CD14-positive monocyte (primary cell): ENCODE data around the gene ACTN4. TPM values are rescaled to one million over a fixed set of nuclear protein-coding genes. Genes with fewer than 3 reads are reported as not detected.
A peak's percentile ranks its signal among the peaks of the same experiment; 100 is the strongest.

Experiments used
- DNase-seq, 3 donors: peaks; one replicate each; pipeline ENCODE4 v3.0.0-alpha.2; 2011 to 2022
- H2AFZ ChIP-seq: 2 replicates; pipeline ENCODE4 v1.6.0; 2012; ENCODE audit warnings: mild to moderate bottlenecking, low read depth, low read length, inconsistent platforms; ENCODE audit not compliant: insufficient read depth, poor library complexity, severe bottlenecking
- H3K27ac ChIP-seq, 2 donors: 1 replicate in 1 of 2; 2 replicates in 1 of 2; pipeline ENCODE4 v1.5.1; 2012 to 2013; ENCODE audit warnings: low read length in 2 of 2, control low read depth in 1 of 2, inconsistent platforms in 1 of 2, low read depth in 1 of 2, mild to moderate bottlenecking in 1 of 2
- H3K27me3 ChIP-seq, 2 donors: one replicate each; pipeline versions ENCODE4 v1.6.0 to v1.6.1; 2011 to 2013; ENCODE audit warnings: low read length in 2 of 2; ENCODE audit not compliant: control insufficient read depth in 2 of 2, insufficient read depth in 2 of 2
- H3K36me3 ChIP-seq, 2 donors: replicated peaks in 1 of 2; 1 replicate in 1 of 2; 2 replicates in 1 of 2; pipeline versions ENCODE4 v1.5.1 to v1.6.1; 2012 to 2013; ENCODE audit warnings: low read length in 2 of 2, control low read depth in 1 of 2, inconsistent platforms in 1 of 2, mild to moderate bottlenecking in 1 of 2; ENCODE audit not compliant: insufficient read depth in 2 of 2, control insufficient read depth in 1 of 2
- H3K4me1 ChIP-seq, 2 donors: 1 replicate in 1 of 2; 2 replicates in 1 of 2; pipeline versions ENCODE4 v1.5.1 to v1.6.1; 2012 to 2013; ENCODE audit warnings: low read length in 2 of 2, control low read depth in 1 of 2, inconsistent platforms in 1 of 2, mild to moderate bottlenecking in 1 of 2, moderate library complexity in 1 of 2; ENCODE audit not compliant: insufficient read depth in 2 of 2, control insufficient read depth in 1 of 2
- H3K4me2 ChIP-seq: replicated peaks from 2 replicates; pipeline ENCODE3; 2012; ENCODE audit warnings: low read length, moderate library complexity, mild to moderate bottlenecking; ENCODE audit not compliant: poor library complexity, severe bottlenecking; ENCODE audit errors: extremely low read depth
- H3K4me3 ChIP-seq, 3 experiments: fragments of 200-600 bp in 1 of 3; sonication (generic) in 1 of 3; replicated peaks in 1 of 3; 1 replicate in 2 of 3; 2 replicates in 1 of 3; pipeline ENCODE4 v1.5.1; 2011 to 2013; ENCODE audit warnings: low read length in 3 of 3, mild to moderate bottlenecking in 3 of 3, control low read depth in 2 of 3, low read depth in 2 of 3, inconsistent platforms in 1 of 3, moderate library complexity in 1 of 3
- H3K79me2 ChIP-seq: 2 replicates; pipeline ENCODE4 v1.6.0; 2012; ENCODE audit warnings: mild to moderate bottlenecking, control low read depth, inconsistent platforms, low read length, moderate library complexity; ENCODE audit not compliant: insufficient read depth
- H3K9ac ChIP-seq: 2 replicates; pipeline ENCODE4 v1.6.0; 2017; ENCODE audit warnings: low read length, mild to moderate bottlenecking; ENCODE audit not compliant: insufficient read depth, poor library complexity, severe bottlenecking
- H3K9me3 ChIP-seq, 2 donors: replicated peaks in 1 of 2; 1 replicate in 1 of 2; 2 replicates in 1 of 2; pipeline versions ENCODE4 v1.5.1 to v1.6.1; 2012 to 2013; ENCODE audit warnings: low read length in 2 of 2, control low read depth in 1 of 2; ENCODE audit not compliant: control insufficient read depth in 1 of 2, insufficient read depth in 1 of 2
- H4K20me1 ChIP-seq: 2 replicates; pipeline ENCODE4 v1.6.0; 2012; ENCODE audit warnings: mild to moderate bottlenecking, low read length, control low read depth, moderate library complexity; ENCODE audit not compliant: insufficient read depth
- H3K27ac Mint-ChIP-seq, 7 donors: one replicate each; pipeline ENCODE4 v1.8.0; 2020; ENCODE audit warnings: mild to moderate bottlenecking in 7 of 7, mixed read lengths in 7 of 7, moderate library complexity in 6 of 7, inconsistent platforms in 2 of 7
- H3K27me3 Mint-ChIP-seq, 3 donors: one replicate each; pipeline ENCODE4 v1.8.0; 2021 to 2022; ENCODE audit warnings: low read depth in 3 of 3, mild to moderate bottlenecking in 3 of 3, mixed read lengths in 3 of 3, moderate library complexity in 3 of 3, inconsistent platforms in 1 of 3
- H3K36me3 Mint-ChIP-seq, 2 donors: one replicate each; pipeline ENCODE4 v1.8.0; 2020; ENCODE audit warnings: mixed read lengths in 2 of 2, inconsistent platforms in 1 of 2, mild to moderate bottlenecking in 1 of 2
- H3K4me1 Mint-ChIP-seq: one replicate; pipeline ENCODE4 v1.8.0; 2020; ENCODE audit warnings: mild to moderate bottlenecking, mixed read lengths
- H3K4me3 Mint-ChIP-seq, 2 donors: one replicate each; pipeline ENCODE4 v1.8.0; 2020; ENCODE audit warnings: mild to moderate bottlenecking in 2 of 2, mixed read lengths in 2 of 2, moderate library complexity in 1 of 2
- H3K9me3 Mint-ChIP-seq, 7 donors: one replicate each; pipeline ENCODE4 v1.8.0; 2020 to 2022; ENCODE audit warnings: mixed read lengths in 7 of 7, mild to moderate bottlenecking in 6 of 7, moderate library complexity in 6 of 7, inconsistent platforms in 2 of 7
- WGBS: methylation state at CpG from one replicate; pipeline ENCODE4 v1.1.5; 2013; ENCODE audit warnings: missing lambda C conversion rate; ENCODE audit not compliant: insufficient coverage; 5-methylcytosine and 5-hydroxymethylcytosine counted together
- intact Hi-C, 2 donors: fragments of 100-400 bp; cut with micrococcal nuclease; formaldehyde crosslinking; loops; one replicate each; pipeline versions ENCODE4 v1.15.0 to v1.15.1; 2023
- polyA plus RNA-seq, 3 donors: library from polyadenylated mRNA; depleted of rRNA in 1 of 3; unstranded in 2 of 3; stranded (reverse) in 1 of 3; fragments of 300-500 nt in 2 of 3; fragments of >200 nt in 1 of 3; fragmentation: Illumina TruSeq in 2 of 3; gene quantifications; 1 replicate in 2 of 3; 2 replicates in 1 of 3; pipeline ENCODE4 v1.2.3, GENCODE V29; 2012 to 2021
- TF ChIP-seq, protein P1 (sequence below): fragments of 200-600 bp; IDR thresholded peaks from one replicate; pipeline ENCODE4 v1.8.0; 2022; ENCODE audit warnings: antibody characterized with exemption, mild to moderate bottlenecking

ACTN4 gene
- polyA plus RNA-seq, 3 donors: 8.4 to 177 (median 16.0) TPM

DNA sequence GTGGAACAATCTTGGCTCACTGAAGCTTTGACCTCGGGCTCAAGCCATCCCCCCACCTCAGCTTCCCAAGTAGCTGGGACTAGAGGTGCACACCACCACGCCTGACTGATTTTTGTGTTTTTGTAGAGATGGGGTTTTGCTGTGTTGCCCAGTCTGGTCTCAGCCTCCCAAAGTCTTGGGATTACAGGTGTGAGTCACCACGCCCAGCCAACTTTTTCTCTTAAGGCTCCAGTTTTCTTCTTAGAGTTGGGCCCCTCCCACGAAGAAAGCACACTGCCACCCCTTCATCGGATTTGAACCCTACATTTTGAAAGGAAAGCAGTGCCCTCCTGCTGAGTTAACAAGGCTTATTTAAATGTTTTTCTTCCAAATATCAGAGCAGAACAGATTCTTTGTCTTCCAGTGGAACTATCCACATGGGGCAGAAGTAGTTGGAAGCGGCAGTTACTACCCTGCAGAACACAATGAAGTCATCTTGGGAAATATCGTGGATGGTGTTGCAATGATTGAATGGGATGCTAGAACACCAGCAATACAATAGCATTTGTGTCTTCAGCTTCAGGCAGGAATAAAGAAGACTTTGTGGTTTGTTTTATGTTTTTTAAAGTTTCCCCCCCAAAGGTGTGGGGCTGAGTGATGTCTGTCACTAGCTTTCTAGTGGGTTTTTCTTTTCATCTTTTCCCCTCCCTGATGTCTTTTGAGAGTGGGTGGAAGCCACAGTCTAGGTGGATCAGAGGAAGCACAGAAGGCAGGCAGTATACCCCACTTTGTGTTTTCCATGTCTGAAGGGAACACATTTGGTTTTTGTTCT, 8.9 kb downstream of the ACTN4 start:
- Histone ChIP-seq H4K20me1 (peaks cover 76% of the 10 kb centered on the region), H3K79me2 (peaks cover 100% of the 10 kb centered on the region), H3K4me1 (peaks cover 43 to 60% of the 10 kb centered on the region in 2 donors), H3K4me3 (no peak overlapping the region), H3K27me3 (no peaks in the 10 kb centered on the region), H3K4me2 (no peak overlapping the region), H3K9me3 (no peaks in the 10 kb centered on the region), H3K27ac (peak overlapping the region; percentile 15 to 59), H3K36me3 (peaks cover 5 to 30% of the 10 kb centered on the region in 2 donors), H2AFZ (no peak overlapping the region), H3K9ac (no peak overlapping the region)
- Mint-ChIP-seq H3K27ac (peak overlapping the region; percentile 74 to 89 (median 83)), H3K36me3 (peaks cover 37 to 45% of the 10 kb centered on the region in 2 donors), H3K4me1 (peaks cover 61% of the 10 kb centered on the region), H3K27me3 (no peaks in the 10 kb centered on the region), H3K9me3 (no peaks in the 10 kb centered on the region), H3K4me3 (no peak overlapping the region)
- intact Hi-C loops: loop anchor here in 1 of 2 donors (5.0 kb wide), 1 partner anchor 36 kb away; no protein-coding TSS in a partner anchor
- peak; percentile 42 to 72 (median 68) for DNase-seq
- WGBS: no CpG with 5 or more reads among the region's 7 CpGs
- TF ChIP-seq, protein P1, sequence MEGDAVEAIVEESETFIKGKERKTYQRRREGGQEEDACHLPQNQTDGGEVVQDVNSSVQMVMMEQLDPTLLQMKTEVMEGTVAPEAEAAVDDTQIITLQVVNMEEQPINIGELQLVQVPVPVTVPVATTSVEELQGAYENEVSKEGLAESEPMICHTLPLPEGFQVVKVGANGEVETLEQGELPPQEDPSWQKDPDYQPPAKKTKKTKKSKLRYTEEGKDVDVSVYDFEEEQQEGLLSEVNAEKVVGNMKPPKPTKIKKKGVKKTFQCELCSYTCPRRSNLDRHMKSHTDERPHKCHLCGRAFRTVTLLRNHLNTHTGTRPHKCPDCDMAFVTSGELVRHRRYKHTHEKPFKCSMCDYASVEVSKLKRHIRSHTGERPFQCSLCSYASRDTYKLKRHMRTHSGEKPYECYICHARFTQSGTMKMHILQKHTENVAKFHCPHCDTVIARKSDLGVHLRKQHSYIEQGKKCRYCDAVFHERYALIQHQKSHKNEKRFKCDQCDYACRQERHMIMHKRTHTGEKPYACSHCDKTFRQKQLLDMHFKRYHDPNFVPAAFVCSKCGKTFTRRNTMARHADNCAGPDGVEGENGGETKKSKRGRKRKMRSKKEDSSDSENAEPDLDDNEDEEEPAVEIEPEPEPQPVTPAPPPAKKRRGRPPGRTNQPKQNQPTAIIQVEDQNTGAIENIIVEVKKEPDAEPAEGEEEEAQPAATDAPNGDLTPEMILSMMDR: no peak

DNA sequence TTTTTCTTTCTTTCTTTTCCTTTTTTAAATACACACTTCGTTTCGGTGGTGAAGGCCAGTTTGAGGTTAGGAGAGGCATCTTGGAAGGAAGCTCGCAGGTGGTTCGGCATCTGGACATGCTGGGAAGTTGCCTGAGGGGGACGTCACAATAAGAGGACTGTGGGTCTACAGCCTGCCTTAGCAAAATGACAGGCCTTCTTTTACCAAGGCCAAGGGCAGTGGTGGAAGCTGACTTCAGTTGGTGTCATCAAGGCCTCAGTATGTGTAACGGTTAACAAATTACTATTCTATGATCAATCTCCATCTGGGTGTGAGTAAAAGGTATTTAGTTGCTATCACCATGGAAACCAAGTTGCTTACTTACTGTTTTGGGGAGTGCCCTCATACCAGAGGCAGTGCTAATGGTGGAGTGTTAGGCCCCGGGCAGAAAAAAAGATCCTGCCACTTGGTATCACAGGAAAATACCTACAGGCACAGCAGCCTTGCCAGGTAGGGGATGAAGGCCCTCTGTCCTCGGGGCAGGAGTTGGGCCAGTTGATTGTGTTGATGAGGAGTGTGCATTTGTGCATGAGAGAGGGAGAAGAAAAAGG, 10.3 kb downstream of the ACTN4 start:
- TF ChIP-seq, protein P1: no peak
- Histone ChIP-seq H3K9ac (no peak overlapping the region), H3K79me2 (peaks cover 100% of the 10 kb centered on the region), H3K9me3 (no peaks in the 10 kb centered on the region), H3K4me3 (no peak overlapping the region), H3K27ac (peak overlapping the region in 1 of 2 donors; percentile 27), H3K27me3 (no peaks in the 10 kb centered on the region), H3K4me1 (peaks cover 37 to 58% of the 10 kb centered on the region in 2 donors), H3K4me2 (no peak overlapping the region), H2AFZ (no peak overlapping the region), H3K36me3 (peaks cover 5 to 30% of the 10 kb centered on the region in 2 donors), H4K20me1 (peaks cover 84% of the 10 kb centered on the region)
- Mint-ChIP-seq H3K4me1 (peaks cover 59% of the 10 kb centered on the region), H3K27me3 (no peaks in the 10 kb centered on the region), H3K4me3 (no peak overlapping the region), H3K9me3 (no peaks in the 10 kb centered on the region), H3K36me3 (peaks cover 37 to 48% of the 10 kb centered on the region in 2 donors), H3K27ac (peak overlapping the region in 5 of 7 donors; percentile 77 to 90 (median 79))
- 46% methylated on average over 4 of the region's 8 CpGs for WGBS
- DNase-seq: no peak
- intact Hi-C loops: loop anchor here in 1 of 2 donors (5.0 kb wide), 1 partner anchor 35 kb away; no protein-coding TSS in a partner anchor
